ENCODE results near the gene KIFAP3.

Gene KIFAP3

GRCh38 chr1:169915150-169915549 is 159.3 kb downstream of the KIFAP3 start:
- Histone ChIP-seq H3K9me3 (no peaks in the 10 kb centered on the region), H3K4me3 (no peak overlapping the region), H3K27me3 (no peaks in the 10 kb centered on the region), H3K4me1 (peaks cover 0 to 4% (median 0%) of the 10 kb centered on the region in 4 donors), H3K36me3 (peaks cover 0 to 11% (median 0%) of the 10 kb centered on the region in 3 donors), H3K27ac (no peak overlapping the region)
- DNase-seq: no peak
- intact Hi-C loops (cut with DNase I; ENCODE audit: low total_unique reads): no loop called here
- no peak for TF ChIP-seq CTCF (IDR thresholded peaks at IDR 0.05)

- no peak for TF ChIP-seq CTCF (IDR thresholded peaks at IDR 0.05)
- no peak overlapping the region for H3K27ac ChIP-seq
- no peak for DNase-seq
Observed at GRCh38 chr1:169914531-169914930, 160.0 kb downstream of the KIFAP3 start.

GRCh38 chr1:169909499-169909898 is 165.0 kb downstream of the KIFAP3 start:
- no peaks in the 10 kb centered on the region for H3K9me3 ChIP-seq
- no peak for TF ChIP-seq CTCF (IDR thresholded peaks at IDR 0.05)

More at GRCh38 chr1:169914531-169914930, 160.0 kb downstream of the KIFAP3 start:
- intact Hi-C loops (cut with DNase I; ENCODE audit: low total_unique reads): no loop called here
- H3K36me3 ChIP-seq: peaks cover 0 to 8% (median 0%) of the 10 kb centered on the region in 3 donors
- no peaks in the 10 kb centered on the region for H3K9me3 ChIP-seq
- H3K27me3 ChIP-seq: no peaks in the 10 kb centered on the region
- no peak overlapping the region for H3K4me3 ChIP-seq
- peaks cover 0 to 2% (median 0%) of the 10 kb centered on the region in 4 donors for H3K4me1 ChIP-seq

GRCh38 chr1:169906938-169907337 is 167.6 kb downstream of the KIFAP3 start:
- Histone ChIP-seq H3K27me3 (no peaks in the 10 kb centered on the region), H3K4me1 (no peaks in the 10 kb centered on the region), H3K36me3 (no peaks in the 10 kb centered on the region), H3K27ac (no peak overlapping the region), H3K9me3 (no peaks in the 10 kb centered on the region), H3K4me3 (no peak overlapping the region)
- no peak for TF ChIP-seq CTCF (IDR thresholded peaks at IDR 0.05)
- DNase-seq: no peak
- intact Hi-C loops (cut with DNase I; ENCODE audit: low total_unique reads): no loop called here

More at GRCh38 chr1:169909499-169909898, 165.0 kb downstream of the KIFAP3 start:
- Histone ChIP-seq H3K4me3 (no peak overlapping the region), H3K36me3 (no peaks in the 10 kb centered on the region), H3K4me1 (no peaks in the 10 kb centered on the region), H3K27me3 (no peaks in the 10 kb centered on the region), H3K27ac (no peak overlapping the region)
- intact Hi-C loops (cut with DNase I; ENCODE audit: low total_unique reads): no loop called here
- no peak for DNase-seq

GRCh38 chr1:169904834-169905233 is 169.7 kb downstream of the KIFAP3 start:
- Histone ChIP-seq H3K9me3 (no peaks in the 10 kb centered on the region), H3K36me3 (no peaks in the 10 kb centered on the region), H3K27ac (no peak overlapping the region), H3K4me3 (no peak overlapping the region), H3K4me1 (no peaks in the 10 kb centered on the region), H3K27me3 (no peaks in the 10 kb centered on the region)
- no peak for DNase-seq
- no peak for TF ChIP-seq CTCF (IDR thresholded peaks at IDR 0.05)
- intact Hi-C loops (cut with DNase I; ENCODE audit: low total_unique reads): no loop called here

- Histone ChIP-seq H3K27me3 (no peaks in the 10 kb centered on the region), H3K9me3 (no peaks in the 10 kb centered on the region), H3K4me3 (no peak overlapping the region), H3K4me1 (no peaks in the 10 kb centered on the region), H3K36me3 (no peaks in the 10 kb centered on the region), H3K27ac (no peak overlapping the region)
- no peak for DNase-seq
- TF ChIP-seq CTCF (IDR thresholded peaks at IDR 0.05): no peak
- intact Hi-C loops (cut with DNase I; ENCODE audit: low total_unique reads): no loop called here
Observed at GRCh38 chr1:169902751-169903150, 171.7 kb downstream of the KIFAP3 start.

Data from tibial artery (tissue), 4 donors.